H9 (cell line): ENCODE measurements around the gene TMEM95. TPM values are rescaled to one million over a fixed set of nuclear protein-coding genes. Genes with fewer than 3 reads are reported as not detected.
"Not testable (repeated sequence)": the region's sequence is repeated elsewhere in the genome, so short reads cannot be mapped to it uniquely, and the experiment has no call there.

Experiments
- DNase-seq: peaks from one replicate; pipeline ENCODE4 v3.0.0-alpha.2; 2017
- H2AFZ ChIP-seq: one replicate; pipeline ENCODE4 v1.6.1; 2013; ENCODE audit warnings: mild to moderate bottlenecking, low read length, control low read depth, moderate library complexity
- H2AK5ac ChIP-seq: 2 replicates; pipeline ENCODE4 v1.6.1; 2013; ENCODE audit warnings: low read length, control low read depth, mixed read lengths; ENCODE audit not compliant: insufficient read length
- H2BK120ac ChIP-seq: one replicate; pipeline ENCODE4 v1.6.1; 2013; ENCODE audit warnings: low read depth, mild to moderate bottlenecking, low read length, control low read depth, inconsistent platforms; ENCODE audit not compliant: poor library complexity, severe bottlenecking
- H2BK12ac ChIP-seq: 2 replicates; pipeline ENCODE4 v1.6.1; 2013; ENCODE audit warnings: low read length, control low read depth, mixed read lengths, low read depth; ENCODE audit not compliant: insufficient read length
- H2BK15ac ChIP-seq: 2 replicates; pipeline ENCODE4 v1.6.1; 2013; ENCODE audit warnings: low read depth, low read length, control low read depth
- H2BK20ac ChIP-seq: one replicate; pipeline ENCODE4 v1.6.1; 2013; ENCODE audit warnings: low read depth, mild to moderate bottlenecking, low read length, control low read depth, inconsistent platforms; ENCODE audit not compliant: poor library complexity, severe bottlenecking
- H2BK5ac ChIP-seq: 2 replicates; pipeline ENCODE4 v1.6.1; 2013; ENCODE audit warnings: low read length, control low read depth, mixed read lengths; ENCODE audit not compliant: insufficient read length
- H3K14ac ChIP-seq: 2 replicates; pipeline ENCODE4 v1.6.1; 2013; ENCODE audit warnings: low read length, control low read depth; ENCODE audit not compliant: insufficient read depth
- H3K18ac ChIP-seq: 2 replicates; pipeline ENCODE4 v1.6.1; 2013; ENCODE audit warnings: low read depth, mild to moderate bottlenecking, mixed read lengths, low read length, control low read depth; ENCODE audit not compliant: insufficient read length
- H3K23ac ChIP-seq: 2 replicates; pipeline ENCODE4 v1.6.1; 2013; ENCODE audit warnings: low read length, control low read depth, mixed read lengths, low read depth; ENCODE audit not compliant: insufficient read length
- H3K23me2 ChIP-seq: 2 replicates; pipeline ENCODE4 v1.6.1; 2013; ENCODE audit warnings: low read depth, mild to moderate bottlenecking, mixed read lengths, low read length, control low read depth; ENCODE audit not compliant: insufficient read length, poor library complexity, severe bottlenecking
- H3K27ac ChIP-seq: 2 replicates; pipeline ENCODE4 v1.5.1; 2013; ENCODE audit warnings: low read length, control low read depth, mixed read lengths, low read depth; ENCODE audit not compliant: insufficient read length
- H3K27me3 ChIP-seq: 2 replicates; pipeline ENCODE4 v1.6.1; 2013; ENCODE audit warnings: low read length, control low read depth, inconsistent platforms; ENCODE audit not compliant: insufficient read depth
- H3K4ac ChIP-seq: 2 replicates; pipeline ENCODE4 v1.6.1; 2013; ENCODE audit warnings: low read depth, mild to moderate bottlenecking, control low read depth, inconsistent platforms, low read length, moderate library complexity
- H3K4me1 ChIP-seq: 2 replicates; pipeline ENCODE4 v1.6.1; 2013; ENCODE audit warnings: low read length, control low read depth, inconsistent platforms; ENCODE audit not compliant: insufficient read depth
- H3K4me2 ChIP-seq: 2 replicates; pipeline ENCODE4 v1.6.1; 2013; ENCODE audit warnings: low read length, control low read depth, mixed read lengths; ENCODE audit not compliant: insufficient read length, insufficient read depth
- H3K56ac ChIP-seq: 2 replicates; pipeline ENCODE4 v1.6.1; 2013; ENCODE audit warnings: low read depth, mild to moderate bottlenecking, mixed read lengths, low read length, control low read depth; ENCODE audit not compliant: insufficient read length
- H3K79me1 ChIP-seq: 2 replicates; pipeline ENCODE4 v1.6.1; 2013; ENCODE audit warnings: low read depth, mild to moderate bottlenecking, moderate library complexity, low read length, control low read depth, inconsistent platforms; ENCODE audit not compliant: insufficient read depth, poor library complexity, severe bottlenecking
- H3K79me2 ChIP-seq: 2 replicates; pipeline ENCODE4 v1.6.1; 2013; ENCODE audit warnings: low read length, control low read depth, inconsistent platforms; ENCODE audit not compliant: insufficient read depth
- H3K9ac ChIP-seq: 2 replicates; pipeline ENCODE4 v1.6.1; 2013; ENCODE audit warnings: low read length, control low read depth, mixed read lengths; ENCODE audit not compliant: insufficient read length; ENCODE audit errors: extremely low read depth
- H3K9me3 ChIP-seq: one replicate; pipeline ENCODE4 v1.6.1; 2013; ENCODE audit warnings: low read depth, low read length, inconsistent platforms; ENCODE audit not compliant: control insufficient read depth
- H3T11ph ChIP-seq: one replicate; pipeline ENCODE4 v1.6.1; 2013; ENCODE audit warnings: mild to moderate bottlenecking, low read length, control low read depth, inconsistent platforms
- H4K20me1 ChIP-seq: one replicate; pipeline ENCODE4 v1.6.1; 2013; ENCODE audit not compliant: control insufficient read depth, insufficient read length, insufficient read depth
- H4K5ac ChIP-seq: 2 replicates; pipeline ENCODE4 v1.6.1; 2013; ENCODE audit warnings: low read depth, mild to moderate bottlenecking, mixed read lengths, low read length, control low read depth; ENCODE audit not compliant: insufficient read length
- H4K8ac ChIP-seq: replicated peaks from 2 replicates; pipeline ENCODE4 v1.6.1; 2013; ENCODE audit warnings: low read length, control low read depth, mixed read lengths, low read depth; ENCODE audit not compliant: insufficient read length
- H4K91ac ChIP-seq: 2 replicates; pipeline ENCODE4 v1.6.1; 2013; ENCODE audit warnings: low read depth, mild to moderate bottlenecking, moderate library complexity, mixed read lengths, low read length, control low read depth; ENCODE audit not compliant: insufficient read length
- H3K27ac Mint-ChIP-seq, 3 experiments: 2 replicates in 2 of 3; 3 replicates in 1 of 3; pipeline ENCODE4 v1.8.0; 2020 to 2021; ENCODE audit warnings: mixed read lengths in 3 of 3, mild to moderate bottlenecking in 1 of 3, moderate library complexity in 1 of 3
- H3K27me3 Mint-ChIP-seq: 2 replicates; pipeline ENCODE4 v1.8.0; 2021; ENCODE audit warnings: low read depth, mild to moderate bottlenecking, moderate library complexity, mixed read lengths
- H3K36me3 Mint-ChIP-seq, 3 experiments: 2 replicates in 2 of 3; 3 replicates in 1 of 3; pipeline ENCODE4 v1.8.0; 2020 to 2021; ENCODE audit warnings: low read depth in 3 of 3, mixed read lengths in 3 of 3; ENCODE audit not compliant: insufficient read depth in 1 of 3
- H3K4me1 Mint-ChIP-seq, 2 experiments: 2 replicates each; pipeline ENCODE4 v1.8.0; 2020; ENCODE audit warnings: mixed read lengths in 2 of 2
- H3K4me3 Mint-ChIP-seq, 2 experiments: 2 replicates in 1 of 2; 3 replicates in 1 of 2; pipeline ENCODE4 v1.8.0; 2020 to 2021; ENCODE audit warnings: mild to moderate bottlenecking in 2 of 2, mixed read lengths in 2 of 2, moderate library complexity in 1 of 2
- H3K9me3 Mint-ChIP-seq, 2 experiments: 2 replicates in 1 of 2; 3 replicates in 1 of 2; pipeline ENCODE4 v1.8.0; 2020; ENCODE audit warnings: mild to moderate bottlenecking in 2 of 2, mixed read lengths in 2 of 2, moderate library complexity in 1 of 2
- WGBS: extraction: QIAGEN DNeasy Blood & Tissue Kit; methylation state at CpG from one replicate; pipeline ENCODE4 v1.1.7; 2013; ENCODE audit warnings: missing lambda C conversion rate, low lambda C conversion rate, mixed read lengths; ENCODE audit not compliant: insufficient read length; ENCODE audit errors: extremely low coverage; 5-methylcytosine and 5-hydroxymethylcytosine counted together
- total RNA-seq: library from RNA; stranded (reverse); gene quantifications from 2 replicates; pipeline ENCODE4 v1.2.1, GENCODE V29; 2021
- TF ChIP-seq, protein P1 (sequence below): fragments of 200-600 bp; sonication (generic); conservative IDR thresholded peaks from 3 replicates; pipeline ENCODE4 v1.8.0; 2021; ENCODE audit warnings: antibody characterized with exemption, mild to moderate bottlenecking

The TMEM95 gene
- total RNA-seq, 1 experiment from 2014 or later, result not detected

GRCh38 chr17:7367918-7368598, 13.1 kb downstream of the TMEM95 start:
- H3K27ac Mint-ChIP-seq, result no peak overlapping the region
- TF ChIP-seq, protein P1, sequence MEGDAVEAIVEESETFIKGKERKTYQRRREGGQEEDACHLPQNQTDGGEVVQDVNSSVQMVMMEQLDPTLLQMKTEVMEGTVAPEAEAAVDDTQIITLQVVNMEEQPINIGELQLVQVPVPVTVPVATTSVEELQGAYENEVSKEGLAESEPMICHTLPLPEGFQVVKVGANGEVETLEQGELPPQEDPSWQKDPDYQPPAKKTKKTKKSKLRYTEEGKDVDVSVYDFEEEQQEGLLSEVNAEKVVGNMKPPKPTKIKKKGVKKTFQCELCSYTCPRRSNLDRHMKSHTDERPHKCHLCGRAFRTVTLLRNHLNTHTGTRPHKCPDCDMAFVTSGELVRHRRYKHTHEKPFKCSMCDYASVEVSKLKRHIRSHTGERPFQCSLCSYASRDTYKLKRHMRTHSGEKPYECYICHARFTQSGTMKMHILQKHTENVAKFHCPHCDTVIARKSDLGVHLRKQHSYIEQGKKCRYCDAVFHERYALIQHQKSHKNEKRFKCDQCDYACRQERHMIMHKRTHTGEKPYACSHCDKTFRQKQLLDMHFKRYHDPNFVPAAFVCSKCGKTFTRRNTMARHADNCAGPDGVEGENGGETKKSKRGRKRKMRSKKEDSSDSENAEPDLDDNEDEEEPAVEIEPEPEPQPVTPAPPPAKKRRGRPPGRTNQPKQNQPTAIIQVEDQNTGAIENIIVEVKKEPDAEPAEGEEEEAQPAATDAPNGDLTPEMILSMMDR, result no peak

DNA sequence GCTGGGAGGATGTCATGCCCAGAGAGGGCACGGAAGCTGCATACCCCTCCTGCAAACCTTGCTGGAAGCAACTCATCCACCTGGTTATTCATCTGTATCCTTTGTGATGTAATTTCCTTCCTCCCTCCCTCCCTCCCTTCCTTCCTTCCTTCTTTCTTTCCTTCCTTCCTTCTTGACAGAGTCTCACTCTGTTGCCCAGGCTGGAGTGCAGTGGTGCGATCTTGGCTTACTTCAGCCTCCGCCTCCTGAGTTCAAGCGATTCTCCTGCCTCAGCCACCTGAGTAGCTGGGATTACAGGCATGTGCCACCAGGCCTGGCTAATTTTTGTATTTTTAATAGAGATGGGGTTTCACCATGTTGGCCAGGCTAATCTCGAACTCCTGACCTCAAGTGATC, 13.6 kb downstream of the TMEM95 start:
- H3K79me1 ChIP-seq, H3K23ac ChIP-seq, H2BK12ac ChIP-seq, H2BK20ac ChIP-seq, H3K27ac Mint-ChIP-seq, H3K4ac ChIP-seq, H3K27me3 ChIP-seq, H3K23me2 ChIP-seq, DNase-seq, H3K27me3 Mint-ChIP-seq, H3T11ph ChIP-seq, H2AFZ ChIP-seq, H3K18ac ChIP-seq, H4K91ac ChIP-seq, H3K9me3 Mint-ChIP-seq, H2AK5ac ChIP-seq, H2BK5ac ChIP-seq, H4K8ac ChIP-seq, H3K36me3 Mint-ChIP-seq, H2BK120ac ChIP-seq, H3K9ac ChIP-seq, H4K20me1 ChIP-seq, H3K14ac ChIP-seq, H3K9me3 ChIP-seq, H3K79me2 ChIP-seq, H3K56ac ChIP-seq, H4K5ac ChIP-seq, H3K4me1 ChIP-seq, H3K27ac ChIP-seq, H2BK15ac ChIP-seq: not testable (repeated sequence)
- WGBS, result no CpG with 5 or more reads among the region's 5 CpGs
- H3K4me1 Mint-ChIP-seq, result peaks cover 5 to 24% of the 10 kb centered on the region in 2 experiments
- peak overlapping the region in 1 of 2 experiments; percentile 61; a peak in 1 of 5 replicates for H3K4me3 Mint-ChIP-seq
- H3K4me2 ChIP-seq, result peak overlapping the region; percentile 24

More at GRCh38 chr17:7367918-7368598, 13.1 kb downstream of the TMEM95 start:
- Histone ChIP-seq H3K9ac (no peak overlapping the region), H3K79me1 (no peaks in the 10 kb centered on the region), H3T11ph (no peak overlapping the region), H4K20me1 (no peaks in the 10 kb centered on the region), H3K14ac (no peak overlapping the region), H4K91ac (no peak overlapping the region), H4K5ac (no peak overlapping the region), H3K23me2 (no peaks in the 10 kb centered on the region), H3K23ac (no peak overlapping the region), H3K4me2 (peak overlapping the region; percentile 24), H3K27me3 (no peaks in the 10 kb centered on the region), H3K56ac (no peak overlapping the region), H3K9me3 (no peaks in the 10 kb centered on the region), H3K18ac (no peak overlapping the region), H2AFZ (no peak overlapping the region), H3K27ac (no peak overlapping the region), H3K79me2 (no peaks in the 10 kb centered on the region), H2BK120ac (no peak overlapping the region), H3K4ac (no peak overlapping the region), H2BK12ac (no peak overlapping the region), H2AK5ac (no peak overlapping the region), H2BK20ac (no peak overlapping the region), H3K4me1 (peaks cover 5% of the 10 kb centered on the region; the same call in 1 of the 2 replicates), H2BK15ac (no peak overlapping the region), H2BK5ac (no peak overlapping the region), H4K8ac (no peak overlapping the region)
- DNase-seq, result no peak
- peaks cover 5 to 24% of the 10 kb centered on the region in 2 experiments for H3K4me1 Mint-ChIP-seq
- peak overlapping the region in 1 of 2 experiments; percentile 61; a peak in 3 of 5 replicates for H3K4me3 Mint-ChIP-seq
- no peaks in the 10 kb centered on the region for H3K9me3 Mint-ChIP-seq
- H3K36me3 Mint-ChIP-seq, result no peaks in the 10 kb centered on the region
- H3K27me3 Mint-ChIP-seq, result peaks cover 6% of the 10 kb centered on the region; the same call in 1 of the 2 replicates
- no CpG with 5 or more reads among the region's 13 CpGs for WGBS
